Measurements from ENCODE around the gene MERTK. TPM values are rescaled to one million over a fixed set of nuclear protein-coding genes. Genes with fewer than 3 reads are reported as not detected.

MERTK gene
- total RNA-seq, 2 donors from 2014 or later: 22.2 to 43.6 TPM

- no peak for TF ChIP-seq POLR2AphosphoS5 (IDR thresholded peaks at IDR 0.05)
- TF ChIP-seq CTCF (IDR thresholded peaks at IDR 0.05): no peak
- TF ChIP-seq POLR2A (IDR thresholded peaks at IDR 0.05): no peak
- H3K27ac ChIP-seq: no peak overlapping the region
- H3K4me1 ChIP-seq (replicated peaks): no peaks in the 10 kb centered on the region
- H3K36me3 ChIP-seq: no peaks in the 10 kb centered on the region
- intact Hi-C loops (cut with DNase I): no loop called here
- 93% methylated on average over 10 of the region's 10 CpGs for WGBS
- H3K27me3 ChIP-seq (replicated peaks; ENCODE audit: insufficient read depth): no peaks in the 10 kb centered on the region
- H3K4me3 ChIP-seq: no peak overlapping the region
- no peaks in the 10 kb centered on the region for H3K9me3 ChIP-seq
- DNase-seq (ENCODE audit: low spot score): no peak
Observed at GRCh38 chr2:112021290-112021689, 122.9 kb downstream of the MERTK start.

- no peak overlapping the region for H3K27ac ChIP-seq
- no peaks in the 10 kb centered on the region for H3K27me3 ChIP-seq (replicated peaks; ENCODE audit: insufficient read depth)
- H3K9me3 ChIP-seq: no peaks in the 10 kb centered on the region
- intact Hi-C loops (cut with DNase I): no loop called here
- 90% methylated on average over 8 of the region's 8 CpGs for WGBS
- H3K4me1 ChIP-seq (replicated peaks): no peaks in the 10 kb centered on the region
- no peaks in the 10 kb centered on the region for H3K36me3 ChIP-seq
- no peak overlapping the region for H3K4me3 ChIP-seq
- DNase-seq (ENCODE audit: low spot score): no peak
- TF ChIP-seq CTCF (IDR thresholded peaks at IDR 0.05): no peak
- TF ChIP-seq POLR2A (IDR thresholded peaks at IDR 0.05): no peak
- no peak for TF ChIP-seq POLR2AphosphoS5 (IDR thresholded peaks at IDR 0.05)
Observed at GRCh38 chr2:112021781-112022231, 123.4 kb downstream of the MERTK start.

GRCh38 chr2:112023707-112024106, 125.3 kb downstream of the MERTK start:
- WGBS: 62% methylated on average over 5 of the region's 5 CpGs
- Histone ChIP-seq H3K36me3 (no peaks in the 10 kb centered on the region), H3K4me3 (no peak overlapping the region), H3K27ac (no peak overlapping the region), H3K27me3 (replicated peaks; ENCODE audit: insufficient read depth) (no peaks in the 10 kb centered on the region), H3K4me1 (replicated peaks) (no peaks in the 10 kb centered on the region), H3K9me3 (no peaks in the 10 kb centered on the region)
- no peak for DNase-seq (ENCODE audit: low spot score)
- TF ChIP-seq POLR2AphosphoS5 (IDR thresholded peaks at IDR 0.05): no peak
- TF ChIP-seq POLR2A (IDR thresholded peaks at IDR 0.05): no peak
- TF ChIP-seq CTCF (IDR thresholded peaks at IDR 0.05): no peak
- intact Hi-C loops (cut with DNase I): no loop called here

- intact Hi-C loops (cut with DNase I): no loop called here
- Histone ChIP-seq H3K27me3 (replicated peaks; ENCODE audit: insufficient read depth) (no peaks in the 10 kb centered on the region), H3K4me3 (no peak overlapping the region), H3K9me3 (no peaks in the 10 kb centered on the region), H3K36me3 (no peaks in the 10 kb centered on the region), H3K27ac (no peak overlapping the region), H3K4me1 (replicated peaks) (no peaks in the 10 kb centered on the region)
- no peak for TF ChIP-seq CTCF (IDR thresholded peaks at IDR 0.05)
- no peak for TF ChIP-seq POLR2AphosphoS5 (IDR thresholded peaks at IDR 0.05)
- TF ChIP-seq POLR2A (IDR thresholded peaks at IDR 0.05): no peak
- DNase-seq (ENCODE audit: low spot score): no peak
- WGBS: 58% methylated on average over 9 of the region's 9 CpGs
Observed at GRCh38 chr2:112024231-112024630, 125.8 kb downstream of the MERTK start.

- DNase-seq (ENCODE audit: low spot score): no peak
- TF ChIP-seq POLR2AphosphoS5 (IDR thresholded peaks at IDR 0.05) (no peak), CTCF (IDR thresholded peaks at IDR 0.05) (no peak), POLR2A (IDR thresholded peaks at IDR 0.05) (no peak)
- no peaks in the 10 kb centered on the region for H3K4me1 ChIP-seq (replicated peaks)
- WGBS: 96% methylated on average over 12 of the region's 12 CpGs
- no peak overlapping the region for H3K27ac ChIP-seq
- intact Hi-C loops (cut with DNase I): no loop called here
- H3K27me3 ChIP-seq (replicated peaks; ENCODE audit: insufficient read depth): no peaks in the 10 kb centered on the region
- no peaks in the 10 kb centered on the region for H3K36me3 ChIP-seq
- no peaks in the 10 kb centered on the region for H3K9me3 ChIP-seq
- no peak overlapping the region for H3K4me3 ChIP-seq
Observed at GRCh38 chr2:112024896-112025491, 126.6 kb downstream of the MERTK start.
